HT1080 (cell line): ENCODE data around the gene EPHB6. TPM values are rescaled to one million over a fixed set of nuclear protein-coding genes. Genes with fewer than 3 reads are reported as not detected.

Experiments
- DNase-seq: peaks from one replicate; pipeline ENCODE4 v3.0.0-alpha.2; 2015; ENCODE audit warnings: low read depth
- polyA plus RNA-seq, 2 experiments: library from polyadenylated mRNA; depleted of rRNA; stranded (reverse); fragments of >200 nt; gene quantifications; 2 replicates each; pipeline ENCODE4 v1.2.3, GENCODE V29; 2015
- total RNA-seq: library from RNA; depleted of rRNA; stranded (reverse); fragments of >200 nt; shearing (Covaris generic); gene quantifications from 2 replicates; pipeline ENCODE4 v1.2.3, GENCODE V29; 2014; rRNA removed

Gene EPHB6, protein sequence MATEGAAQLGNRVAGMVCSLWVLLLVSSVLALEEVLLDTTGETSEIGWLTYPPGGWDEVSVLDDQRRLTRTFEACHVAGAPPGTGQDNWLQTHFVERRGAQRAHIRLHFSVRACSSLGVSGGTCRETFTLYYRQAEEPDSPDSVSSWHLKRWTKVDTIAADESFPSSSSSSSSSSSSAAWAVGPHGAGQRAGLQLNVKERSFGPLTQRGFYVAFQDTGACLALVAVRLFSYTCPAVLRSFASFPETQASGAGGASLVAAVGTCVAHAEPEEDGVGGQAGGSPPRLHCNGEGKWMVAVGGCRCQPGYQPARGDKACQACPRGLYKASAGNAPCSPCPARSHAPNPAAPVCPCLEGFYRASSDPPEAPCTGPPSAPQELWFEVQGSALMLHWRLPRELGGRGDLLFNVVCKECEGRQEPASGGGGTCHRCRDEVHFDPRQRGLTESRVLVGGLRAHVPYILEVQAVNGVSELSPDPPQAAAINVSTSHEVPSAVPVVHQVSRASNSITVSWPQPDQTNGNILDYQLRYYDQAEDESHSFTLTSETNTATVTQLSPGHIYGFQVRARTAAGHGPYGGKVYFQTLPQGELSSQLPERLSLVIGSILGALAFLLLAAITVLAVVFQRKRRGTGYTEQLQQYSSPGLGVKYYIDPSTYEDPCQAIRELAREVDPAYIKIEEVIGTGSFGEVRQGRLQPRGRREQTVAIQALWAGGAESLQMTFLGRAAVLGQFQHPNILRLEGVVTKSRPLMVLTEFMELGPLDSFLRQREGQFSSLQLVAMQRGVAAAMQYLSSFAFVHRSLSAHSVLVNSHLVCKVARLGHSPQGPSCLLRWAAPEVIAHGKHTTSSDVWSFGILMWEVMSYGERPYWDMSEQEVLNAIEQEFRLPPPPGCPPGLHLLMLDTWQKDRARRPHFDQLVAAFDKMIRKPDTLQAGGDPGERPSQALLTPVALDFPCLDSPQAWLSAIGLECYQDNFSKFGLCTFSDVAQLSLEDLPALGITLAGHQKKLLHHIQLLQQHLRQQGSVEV
- total RNA-seq, result 1.5 and 4.0 TPM in 2 replicates
- polyA plus RNA-seq (2015; cell fraction: cytosol; rRNA removed), result 2.7 and 3.8 TPM in 2 replicates
- polyA plus RNA-seq (2015; cell fraction: nucleus; rRNA removed), result 8.2 and 11.4 TPM in 2 replicates

- peak; percentile 27 for DNase-seq
Observed at GRCh38 chr7:142854372-142855113, at the start of gene EPHB6. Gene EPHB6 (plus strand): TSS chr7:142855076. CDS start chr7:142863228, 8,152 bp downstream.

GRCh38 chr7:142805350-142806021, 49.4 kb upstream of the EPHB6 start:
- no peak for DNase-seq

- DNase-seq, result no peak
Observed at GRCh38 chr7:142806022-142806356, 48.9 kb upstream of the EPHB6 start.

GRCh38 chr7:142806957-142807356, 47.9 kb upstream of the EPHB6 start:
- DNase-seq, result no peak

DNA sequence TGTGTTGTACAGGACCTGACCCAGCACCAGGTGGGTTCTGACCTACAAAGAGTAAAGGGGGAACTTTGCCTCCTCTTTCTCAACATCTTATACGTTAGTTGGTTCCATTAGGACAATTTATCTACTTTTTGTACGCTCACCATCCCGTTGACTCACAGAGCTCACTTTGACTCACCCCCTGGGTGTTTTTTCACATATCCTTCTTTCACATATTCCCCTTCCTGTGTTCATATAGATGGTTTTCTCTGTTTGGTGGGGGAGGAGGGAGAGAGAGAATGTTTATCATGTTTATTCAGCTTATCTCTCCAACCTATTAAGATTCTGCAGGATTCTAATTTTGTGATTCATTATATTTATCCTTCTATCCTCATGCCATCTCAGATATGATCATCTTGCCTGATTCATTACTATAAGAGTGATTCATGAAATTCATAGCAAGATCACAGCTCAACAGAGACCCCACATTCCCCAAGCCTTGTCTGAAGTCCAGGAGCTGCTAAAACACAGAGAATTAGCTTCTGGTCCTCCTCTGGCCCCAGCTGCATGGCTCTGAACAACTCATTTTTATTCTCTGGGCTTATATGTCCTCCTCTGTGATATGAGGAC, 46.9 kb upstream of the EPHB6 start:
- DNase-seq, result peak; percentile 87

DNA sequence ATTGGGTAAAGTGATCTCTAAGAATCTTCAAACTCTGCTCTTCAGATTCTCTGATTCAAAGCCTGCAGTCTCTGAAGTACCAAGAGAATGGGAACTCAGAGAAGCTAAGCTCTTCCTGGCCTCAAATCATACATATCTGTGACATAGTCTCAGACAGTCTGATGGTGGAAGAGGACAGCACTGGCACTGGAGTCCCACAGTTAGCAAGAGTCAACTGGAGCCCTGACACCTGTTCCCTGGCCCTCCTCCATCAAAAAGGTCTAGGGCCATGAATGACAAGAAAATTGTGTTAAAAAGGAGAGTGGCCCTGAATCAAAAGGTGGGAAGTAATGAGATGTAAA, 46.4 kb upstream of the EPHB6 start:
- no peak for DNase-seq

GRCh38 chr7:142808802-142809583, 45.9 kb upstream of the EPHB6 start:
- peak; percentile 95 for DNase-seq

- no peak for DNase-seq
Observed at GRCh38 chr7:142809671-142810070, 45.2 kb upstream of the EPHB6 start.

DNA sequence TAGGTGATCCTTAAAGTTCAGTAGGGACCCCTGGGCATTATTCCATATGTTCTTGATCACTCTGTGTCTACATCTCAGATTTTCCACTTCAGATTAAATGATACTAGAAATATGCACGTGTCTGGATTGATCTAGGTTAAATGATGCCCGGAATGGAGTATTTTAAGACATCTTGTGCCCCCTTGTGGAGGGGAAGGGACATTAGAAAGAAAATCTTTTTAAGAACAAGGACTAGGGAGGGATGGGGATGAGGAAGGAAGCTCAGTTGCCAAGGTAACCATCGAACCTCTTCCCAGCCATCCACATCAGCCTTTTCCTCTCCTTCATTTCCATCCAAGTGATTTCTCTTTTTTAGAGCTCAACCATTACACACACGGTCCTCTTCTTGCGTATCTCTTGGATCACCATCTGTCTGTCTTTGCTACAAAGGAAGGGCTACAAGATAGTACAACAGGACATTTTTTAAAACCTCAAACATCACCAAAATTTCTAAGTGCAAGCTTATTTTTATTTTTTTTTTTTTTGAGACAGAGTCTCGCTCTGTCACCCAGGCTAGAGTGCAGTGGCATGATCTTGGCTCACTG, 43.6 kb upstream of the EPHB6 start:
- DNase-seq, result peak; percentile 84

DNA sequence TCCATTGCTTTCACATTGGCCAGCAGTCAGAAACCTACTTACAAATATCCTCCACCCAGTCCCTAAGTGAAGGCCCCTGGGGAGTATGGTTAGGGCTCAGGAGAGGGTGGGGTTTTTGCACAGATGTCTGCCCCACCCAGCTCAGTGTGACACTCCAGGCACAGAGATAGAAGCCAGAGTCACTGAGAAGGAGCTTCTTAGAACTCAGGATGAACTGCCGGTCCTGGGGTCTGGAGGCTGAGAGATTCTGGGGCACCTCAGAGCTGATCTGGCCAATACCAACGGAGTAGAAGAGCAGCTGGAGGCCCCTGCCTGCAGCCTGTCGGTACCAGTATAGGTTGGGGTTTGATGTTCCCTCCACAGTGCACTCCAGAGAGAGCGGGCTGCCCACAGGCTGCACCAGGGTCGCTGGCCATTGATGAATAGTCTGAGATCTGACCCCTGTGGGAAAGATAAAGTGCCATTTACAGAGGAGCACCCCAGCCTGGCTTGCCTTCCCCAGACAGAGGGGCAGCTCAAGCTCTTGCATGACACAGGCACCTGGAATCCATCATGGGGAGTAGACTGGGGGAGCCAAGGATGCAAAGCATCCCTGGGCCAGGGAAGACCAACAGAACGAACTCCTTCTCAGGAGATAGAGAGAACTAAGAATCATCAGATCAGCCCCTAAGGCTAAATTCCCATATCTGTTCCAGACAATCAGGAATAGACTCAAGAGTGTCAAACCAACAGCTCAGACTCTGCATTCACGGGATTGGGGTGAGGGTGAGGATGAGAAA, 42.2 kb upstream of the EPHB6 start:
- no peak for DNase-seq

- peak; percentile 91 for DNase-seq
Observed at GRCh38 chr7:142813226-142813625, 41.6 kb upstream of the EPHB6 start.

DNA sequence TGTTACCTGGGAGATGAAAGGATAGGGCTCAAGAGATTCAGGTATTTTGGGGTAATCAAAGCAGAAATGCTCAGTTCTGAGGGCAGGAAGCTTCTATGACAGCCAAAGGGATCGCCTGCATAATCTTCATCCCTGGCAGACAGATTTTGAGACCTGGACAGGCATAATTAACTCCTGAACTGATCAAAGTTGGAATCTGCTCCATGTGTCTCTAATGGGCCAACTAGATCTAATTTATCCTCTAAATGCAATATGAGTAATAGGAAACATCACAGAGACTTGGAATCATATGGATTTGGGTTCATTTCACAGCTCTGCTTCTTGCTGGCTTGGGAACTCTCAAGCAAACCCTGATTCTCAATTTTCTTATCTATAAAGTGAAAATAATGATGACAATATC, 41.2 kb upstream of the EPHB6 start:
- DNase-seq, result no peak

DNA sequence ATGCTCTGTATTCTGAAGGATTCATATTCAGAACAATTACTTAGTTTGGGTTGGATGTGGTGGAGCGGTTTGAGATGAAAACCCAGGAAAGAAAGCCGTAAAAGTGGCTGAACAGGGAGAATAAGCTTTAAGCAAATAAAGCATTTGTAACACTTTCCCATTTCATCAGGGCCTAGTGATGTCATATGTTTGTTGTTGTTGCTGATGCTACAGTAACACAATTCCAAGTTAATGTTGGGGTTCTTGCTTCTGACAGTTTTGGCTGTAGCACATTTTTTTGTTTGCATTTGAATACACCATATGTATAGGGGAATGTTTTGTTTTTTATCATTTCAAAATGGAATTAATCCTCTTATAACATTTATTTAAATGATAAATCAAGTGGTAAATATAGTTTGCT, 40.4 kb upstream of the EPHB6 start:
- no peak for DNase-seq

DNA sequence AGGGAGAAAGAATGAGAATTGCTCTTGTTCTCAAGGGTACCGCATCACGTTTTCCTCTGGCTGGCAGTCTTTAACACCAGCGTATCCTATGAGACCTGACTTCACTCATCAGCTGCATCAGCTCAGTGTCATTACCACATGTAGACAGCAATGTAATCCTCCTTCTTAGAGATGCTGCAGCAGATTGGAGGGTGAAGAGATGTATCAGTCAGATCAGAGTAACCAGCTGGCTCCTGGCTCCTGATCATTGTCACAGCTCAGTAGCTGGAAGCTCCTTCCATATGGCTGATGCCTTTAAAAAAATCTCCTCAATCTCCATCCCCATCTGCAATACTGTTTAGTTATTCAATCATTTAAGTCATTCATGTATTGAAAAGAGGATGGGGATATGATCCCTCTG, 39.7 kb upstream of the EPHB6 start:
- DNase-seq, result no peak

DNA sequence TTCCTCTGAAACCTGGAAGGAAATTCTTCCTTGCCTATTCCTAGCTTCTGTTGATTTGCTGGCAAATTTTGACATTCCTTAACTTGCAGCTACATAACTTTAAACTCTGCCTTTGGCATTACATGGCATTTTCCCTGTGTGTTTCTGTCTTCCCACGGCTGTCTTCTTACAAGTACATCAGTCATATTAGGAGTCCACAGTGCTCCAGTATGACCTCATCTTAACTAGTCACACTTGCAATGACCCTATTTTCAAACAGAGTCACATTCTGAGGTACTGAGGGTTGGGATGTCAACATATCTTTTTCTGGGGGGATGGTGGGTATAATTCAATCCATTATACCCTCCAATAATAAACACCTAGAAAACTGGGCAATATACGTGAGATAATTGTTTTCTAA, 37.4 kb upstream of the EPHB6 start:
- DNase-seq, result no peak

GRCh38 chr7:142819530-142819929, 35.3 kb upstream of the EPHB6 start:
- no peak for DNase-seq

DNA sequence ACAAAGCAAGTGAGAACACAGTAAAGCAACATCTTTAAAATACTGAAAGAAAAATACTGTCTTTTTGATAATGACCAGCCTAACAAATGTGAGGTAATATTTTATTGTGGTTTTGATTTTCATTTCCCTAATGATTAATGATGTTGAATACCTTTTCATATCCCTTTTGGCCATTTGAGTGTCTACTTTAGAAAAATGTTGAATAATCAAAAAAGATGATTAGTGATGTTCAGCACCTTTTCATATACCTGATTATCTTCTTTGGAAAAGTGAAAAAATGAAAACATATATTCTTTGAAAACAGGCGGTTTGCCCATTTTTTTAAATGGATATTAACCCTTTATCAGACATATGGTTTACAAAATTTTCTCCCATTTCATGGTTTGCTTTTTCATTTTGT, 32.2 kb upstream of the EPHB6 start:
- DNase-seq, result no peak

- peak; percentile 18 for DNase-seq
Observed at GRCh38 chr7:142827951-142828500, 26.9 kb upstream of the EPHB6 start.
